DND-41 (cell line): ENCODE data around the gene SNAPC3.

Experiments used
- EZH2 ChIP-seq: IDR thresholded peaks from 3 replicates; pipeline ENCODE4 v1.6.1; 2012; ENCODE audit warnings: borderline replicate concordance, low read depth, mild to moderate bottlenecking, moderate library complexity, low read length, inconsistent platforms; ENCODE audit not compliant: severe bottlenecking
- TF ChIP-seq, protein P1 (sequence below): IDR thresholded peaks from 2 replicates; pipeline ENCODE4 v1.5.1; 2012; ENCODE audit warnings: borderline replicate concordance, low read length, moderate library complexity, mild to moderate bottlenecking; ENCODE audit not compliant: poor library complexity, severe bottlenecking; ENCODE audit errors: extremely low read depth

GRCh38 chr9:15469862-15470261, 47.2 kb downstream of the SNAPC3 start:
- TF ChIP-seq, protein P1, sequence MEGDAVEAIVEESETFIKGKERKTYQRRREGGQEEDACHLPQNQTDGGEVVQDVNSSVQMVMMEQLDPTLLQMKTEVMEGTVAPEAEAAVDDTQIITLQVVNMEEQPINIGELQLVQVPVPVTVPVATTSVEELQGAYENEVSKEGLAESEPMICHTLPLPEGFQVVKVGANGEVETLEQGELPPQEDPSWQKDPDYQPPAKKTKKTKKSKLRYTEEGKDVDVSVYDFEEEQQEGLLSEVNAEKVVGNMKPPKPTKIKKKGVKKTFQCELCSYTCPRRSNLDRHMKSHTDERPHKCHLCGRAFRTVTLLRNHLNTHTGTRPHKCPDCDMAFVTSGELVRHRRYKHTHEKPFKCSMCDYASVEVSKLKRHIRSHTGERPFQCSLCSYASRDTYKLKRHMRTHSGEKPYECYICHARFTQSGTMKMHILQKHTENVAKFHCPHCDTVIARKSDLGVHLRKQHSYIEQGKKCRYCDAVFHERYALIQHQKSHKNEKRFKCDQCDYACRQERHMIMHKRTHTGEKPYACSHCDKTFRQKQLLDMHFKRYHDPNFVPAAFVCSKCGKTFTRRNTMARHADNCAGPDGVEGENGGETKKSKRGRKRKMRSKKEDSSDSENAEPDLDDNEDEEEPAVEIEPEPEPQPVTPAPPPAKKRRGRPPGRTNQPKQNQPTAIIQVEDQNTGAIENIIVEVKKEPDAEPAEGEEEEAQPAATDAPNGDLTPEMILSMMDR, result no peak
- no peak for TF ChIP-seq EZH2
